HEK293 (cell line): ENCODE measurements around the gene TRABD2A.

Experiments used
- CTCF ChIA-PET: fragments of 350-600 bp; formaldehyde crosslinking; extraction: SDS; loops from one replicate; lab custom pipeline; 2021; ENCODE audit warnings: antibody characterized with exemption; lab: Yijun Ruan, JAX
- POLR2A ChIA-PET: fragments of 300-600 bp; formaldehyde crosslinking; extraction: SDS; loops from one replicate; lab custom pipeline; 2020; ENCODE audit warnings: antibody characterized with exemption, inconsistent platforms; lab: Yijun Ruan, JAX
- H3K27ac ChIP-seq: fragments of 200-500 bp; sonication (Bioruptor generic); 2 replicates; pipeline ENCODE4 v1.5.1; 2014; ENCODE audit warnings: low read depth, low read length, control low read depth, inconsistent platforms; ENCODE audit errors: extremely low read depth
- H3K36me3 ChIP-seq, 2 experiments: fragments of 200-500 bp in 1 of 2; sonication (Bioruptor generic) in 1 of 2; 1 replicate in 1 of 2; 2 replicates in 1 of 2; pipeline ENCODE4 v1.5.1; 2014 to 2017; ENCODE audit warnings: inconsistent platforms in 2 of 2, low read length in 2 of 2; ENCODE audit not compliant: control insufficient read depth in 2 of 2, insufficient read depth in 1 of 2
- H3K4me1 ChIP-seq: fragments of 200-500 bp; sonication (Bioruptor generic); 2 replicates; pipeline ENCODE4 v1.5.1; 2014; ENCODE audit warnings: mild to moderate bottlenecking, low read length, inconsistent platforms; ENCODE audit not compliant: control insufficient read depth, insufficient read depth
- H3K4me3 ChIP-seq: 2 replicates; pipeline ENCODE4 v1.5.1; 2011; ENCODE audit warnings: low read depth, mild to moderate bottlenecking, control low read depth, low read length, moderate library complexity
- H3K9me3 ChIP-seq: fragments of 200-500 bp; sonication (Bioruptor generic); 2 replicates; pipeline ENCODE4 v1.5.1; 2014; ENCODE audit warnings: low read depth, low read length, inconsistent platforms; ENCODE audit not compliant: control insufficient read depth, insufficient read depth
- GLIS2 ChIP-seq: fragments of 450-650 bp; formaldehyde crosslinking; IDR thresholded peaks from 2 replicates; pipeline ENCODE4 v1.5.1; 2016; ENCODE audit warnings: missing biosample characterization, missing genetic modification characterization
- HIC1 ChIP-seq: fragments of 450-650 bp; formaldehyde crosslinking; IDR thresholded peaks from 2 replicates; pipeline ENCODE4 v1.5.1; 2016; ENCODE audit warnings: missing biosample characterization, missing genetic modification characterization
- HOXA7 ChIP-seq: sonication (generic); formaldehyde crosslinking; IDR thresholded peaks from 2 replicates; pipeline ENCODE4 v1.8.1; 2022; ENCODE audit warnings: missing genetic modification reagents, borderline replicate concordance
- KLF10 ChIP-seq: fragments of 450-650 bp; IDR thresholded peaks from 2 replicates; pipeline ENCODE4 v1.5.1; 2018; ENCODE audit warnings: missing biosample characterization, mild to moderate bottlenecking, missing genetic modification characterization
- PRDM6 ChIP-seq: fragments of 450-650 bp; formaldehyde crosslinking; IDR thresholded peaks from 2 replicates; pipeline ENCODE4 v1.5.1; 2017; ENCODE audit warnings: missing biosample characterization, missing genetic modification characterization
- ZEB2 ChIP-seq: fragments of 450-650 bp; formaldehyde crosslinking; IDR thresholded peaks from 2 replicates; pipeline ENCODE4 v1.5.1; 2016; ENCODE audit warnings: missing biosample characterization, missing genetic modification characterization
- ZNF169 ChIP-seq: fragments of 450-650 bp; formaldehyde crosslinking; IDR thresholded peaks from 2 replicates; pipeline ENCODE4 v1.5.1; 2016; ENCODE audit warnings: missing biosample characterization, missing genetic modification characterization
- ZNF19 ChIP-seq: fragments of 450-650 bp; formaldehyde crosslinking; IDR thresholded peaks from 2 replicates; pipeline ENCODE4; 2016; ENCODE audit warnings: missing biosample characterization, missing genetic modification characterization, low read depth
- ZNF302 ChIP-seq: fragments of 450-650 bp; formaldehyde crosslinking; IDR thresholded peaks from 2 replicates; pipeline ENCODE4 v1.5.1; 2016; ENCODE audit warnings: missing biosample characterization, missing genetic modification characterization, low read depth
- ZNF366 ChIP-seq: fragments of 450-650 bp; formaldehyde crosslinking; conservative IDR thresholded peaks from 2 replicates; pipeline ENCODE4 v1.5.1; 2016; ENCODE audit warnings: missing biosample characterization, missing genetic modification characterization
- ZNF501 ChIP-seq: fragments of 450-650 bp; formaldehyde crosslinking; IDR thresholded peaks from 2 replicates; pipeline ENCODE4 v1.5.1; 2016; ENCODE audit warnings: missing biosample characterization, missing genetic modification characterization
- ZNF571 ChIP-seq: fragments of 450-650 bp; formaldehyde crosslinking; IDR thresholded peaks from 2 replicates; pipeline ENCODE4 v1.5.0; 2017; ENCODE audit warnings: missing biosample characterization, missing genetic modification characterization
- ZNF621 ChIP-seq: fragments of 450-650 bp; formaldehyde crosslinking; IDR thresholded peaks from 2 replicates; pipeline ENCODE4 v1.5.1; 2017; ENCODE audit warnings: missing biosample characterization, missing genetic modification characterization
- ZNF670 ChIP-seq: fragments of 450-650 bp; formaldehyde crosslinking; IDR thresholded peaks from 2 replicates; pipeline ENCODE4 v1.5.1; 2016; ENCODE audit warnings: missing biosample characterization, missing genetic modification characterization, low read depth
- ZNF677 ChIP-seq: fragments of 450-650 bp; IDR thresholded peaks from 2 replicates; pipeline ENCODE4 v1.5.0; 2018; ENCODE audit warnings: missing biosample characterization, mild to moderate bottlenecking, missing genetic modification characterization, moderate library complexity
- ZNF701 ChIP-seq: fragments of 450-650 bp; formaldehyde crosslinking; IDR thresholded peaks from 2 replicates; pipeline ENCODE4 v1.5.1; 2016; ENCODE audit warnings: missing biosample characterization, missing genetic modification characterization
- ZNF776 ChIP-seq: fragments of 450-650 bp; formaldehyde crosslinking; IDR thresholded peaks from 2 replicates; pipeline ENCODE4 v1.5.0; 2017; ENCODE audit warnings: missing biosample characterization, missing genetic modification characterization, borderline replicate concordance
- ZSCAN23 ChIP-seq: fragments of 450-650 bp; formaldehyde crosslinking; IDR thresholded peaks from 2 replicates; pipeline ENCODE4 v1.5.1; 2016; ENCODE audit warnings: missing biosample characterization, missing genetic modification characterization
- ZSCAN30 ChIP-seq: fragments of 450-650 bp; IDR thresholded peaks from 2 replicates; pipeline ENCODE4 v1.5.1; 2018; ENCODE audit warnings: missing biosample characterization, mild to moderate bottlenecking, missing genetic modification characterization, moderate library complexity
- TF ChIP-seq, protein P1 (sequence below): fragments of 450-650 bp; formaldehyde crosslinking; conservative IDR thresholded peaks from 2 replicates; pipeline ENCODE4 v1.5.1; 2016; ENCODE audit warnings: low read depth, missing biosample characterization, missing genetic modification characterization
- TF ChIP-seq, protein P2 (sequence below): fragments of 450-650 bp; formaldehyde crosslinking; IDR thresholded peaks from 2 replicates; pipeline ENCODE4 v1.5.1; 2016; ENCODE audit warnings: missing biosample characterization, missing genetic modification characterization

Gene TRABD2A

DNA sequence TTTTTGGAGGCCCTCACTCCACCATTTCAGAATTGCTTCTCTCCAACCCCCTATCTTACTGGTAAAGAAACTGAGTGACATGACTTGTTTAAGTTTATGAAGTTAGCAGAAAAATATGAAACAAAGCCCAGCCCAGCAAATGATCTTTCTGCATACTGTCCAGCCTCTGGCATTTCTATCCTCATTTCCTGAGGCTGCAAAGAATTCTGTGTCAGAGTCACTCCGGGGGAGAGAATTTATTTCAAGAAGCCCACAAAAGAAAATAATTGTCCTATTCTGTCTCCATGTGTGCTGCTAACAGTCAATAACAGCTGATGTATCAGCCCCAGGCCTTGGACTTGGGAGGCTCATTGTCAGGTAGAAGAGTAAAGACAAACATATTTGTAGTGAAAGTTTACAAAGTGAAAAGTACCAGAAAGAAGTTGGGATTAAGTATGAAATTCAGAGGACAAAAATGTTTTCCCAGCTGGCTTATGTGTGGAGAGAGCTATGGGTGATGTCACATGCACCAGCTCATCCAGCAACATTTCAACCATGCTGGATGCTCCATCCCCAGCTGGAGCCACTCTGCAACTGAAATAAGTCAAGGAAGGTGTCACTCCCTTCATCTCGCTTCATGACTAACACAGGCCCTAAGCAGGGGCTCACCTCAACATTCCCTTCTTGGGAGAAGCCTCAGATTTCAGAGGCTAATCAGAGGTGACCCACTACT, 42.3 kb downstream of the TRABD2A start:
- Histone ChIP-seq H3K36me3 (no peaks in the 10 kb centered on the region), H3K4me3 (no peak overlapping the region), H3K9me3 (no peaks in the 10 kb centered on the region), H3K27ac (no peak overlapping the region), H3K4me1 (no peaks in the 10 kb centered on the region)
- no peak for TF ChIP-seq ZNF169 (tag by site-specific recombination)
- no peak for TF ChIP-seq HIC1 (tag by site-specific recombination)
- no peak for TF ChIP-seq ZNF366 (tag by site-specific recombination)
- TF ChIP-seq ZNF677 (tag by site-specific recombination) = no peak
- no peak for TF ChIP-seq ZNF776
- ChIA-PET CTCF (interaction anchor here (1.3 kb wide), 1 partner anchor 87 kb away, joined by 4 read pairs; no protein-coding TSS in a partner anchor), POLR2A (no interaction called here)

- no peaks in the 10 kb centered on the region for H3K36me3 ChIP-seq
- H3K9me3 ChIP-seq = no peaks in the 10 kb centered on the region
- CTCF ChIA-PET = no interaction called here
- no peak overlapping the region for H3K27ac ChIP-seq
- POLR2A ChIA-PET = no interaction called here
- no peak for TF ChIP-seq ZNF621
- TF ChIP-seq, protein P1, sequence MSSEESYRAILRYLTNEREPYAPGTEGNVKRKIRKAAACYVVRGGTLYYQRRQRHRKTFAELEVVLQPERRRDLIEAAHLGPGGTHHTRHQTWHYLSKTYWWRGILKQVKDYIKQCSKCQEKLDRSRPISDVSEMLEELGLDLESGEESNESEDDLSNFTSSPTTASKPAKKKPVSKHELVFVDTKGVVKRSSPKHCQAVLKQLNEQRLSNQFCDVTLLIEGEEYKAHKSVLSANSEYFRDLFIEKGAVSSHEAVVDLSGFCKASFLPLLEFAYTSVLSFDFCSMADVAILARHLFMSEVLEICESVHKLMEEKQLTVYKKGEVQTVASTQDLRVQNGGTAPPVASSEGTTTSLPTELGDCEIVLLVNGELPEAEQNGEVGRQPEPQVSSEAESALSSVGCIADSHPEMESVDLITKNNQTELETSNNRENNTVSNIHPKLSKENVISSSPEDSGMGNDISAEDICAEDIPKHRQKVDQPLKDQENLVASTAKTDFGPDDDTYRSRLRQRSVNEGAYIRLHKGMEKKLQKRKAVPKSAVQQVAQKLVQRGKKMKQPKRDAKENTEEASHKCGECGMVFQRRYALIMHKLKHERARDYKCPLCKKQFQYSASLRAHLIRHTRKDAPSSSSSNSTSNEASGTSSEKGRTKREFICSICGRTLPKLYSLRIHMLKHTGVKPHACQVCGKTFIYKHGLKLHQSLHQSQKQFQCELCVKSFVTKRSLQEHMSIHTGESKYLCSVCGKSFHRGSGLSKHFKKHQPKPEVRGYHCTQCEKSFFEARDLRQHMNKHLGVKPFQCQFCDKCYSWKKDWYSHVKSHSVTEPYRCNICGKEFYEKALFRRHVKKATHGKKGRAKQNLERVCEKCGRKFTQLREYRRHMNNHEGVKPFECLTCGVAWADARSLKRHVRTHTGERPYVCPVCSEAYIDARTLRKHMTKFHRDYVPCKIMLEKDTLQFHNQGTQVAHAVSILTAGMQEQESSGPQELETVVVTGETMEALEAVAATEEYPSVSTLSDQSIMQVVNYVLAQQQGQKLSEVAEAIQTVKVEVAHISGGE = no peak
- TF ChIP-seq ZNF19 (tag by site-specific recombination) = no peak
- TF ChIP-seq HOXA7 (CRISPR knock-in tag) = no peak
- no peak for TF ChIP-seq ZNF701
- no peak for TF ChIP-seq ZNF670 (tag by site-specific recombination)
- TF ChIP-seq ZNF571 (tag by site-specific recombination) = no peak
- no peak for TF ChIP-seq ZSCAN23 (tag by site-specific recombination)
- TF ChIP-seq KLF10 (tag by site-specific recombination) = no peak
- TF ChIP-seq ZNF302 = no peak
- TF ChIP-seq PRDM6 (tag by site-specific recombination) = no peak
- TF ChIP-seq ZSCAN30 (tag by site-specific recombination) = no peak
- TF ChIP-seq ZEB2 = no peak
- no peak for TF ChIP-seq ZNF501 (tag by site-specific recombination)
- no peak for TF ChIP-seq GLIS2
- TF ChIP-seq, protein P2, sequence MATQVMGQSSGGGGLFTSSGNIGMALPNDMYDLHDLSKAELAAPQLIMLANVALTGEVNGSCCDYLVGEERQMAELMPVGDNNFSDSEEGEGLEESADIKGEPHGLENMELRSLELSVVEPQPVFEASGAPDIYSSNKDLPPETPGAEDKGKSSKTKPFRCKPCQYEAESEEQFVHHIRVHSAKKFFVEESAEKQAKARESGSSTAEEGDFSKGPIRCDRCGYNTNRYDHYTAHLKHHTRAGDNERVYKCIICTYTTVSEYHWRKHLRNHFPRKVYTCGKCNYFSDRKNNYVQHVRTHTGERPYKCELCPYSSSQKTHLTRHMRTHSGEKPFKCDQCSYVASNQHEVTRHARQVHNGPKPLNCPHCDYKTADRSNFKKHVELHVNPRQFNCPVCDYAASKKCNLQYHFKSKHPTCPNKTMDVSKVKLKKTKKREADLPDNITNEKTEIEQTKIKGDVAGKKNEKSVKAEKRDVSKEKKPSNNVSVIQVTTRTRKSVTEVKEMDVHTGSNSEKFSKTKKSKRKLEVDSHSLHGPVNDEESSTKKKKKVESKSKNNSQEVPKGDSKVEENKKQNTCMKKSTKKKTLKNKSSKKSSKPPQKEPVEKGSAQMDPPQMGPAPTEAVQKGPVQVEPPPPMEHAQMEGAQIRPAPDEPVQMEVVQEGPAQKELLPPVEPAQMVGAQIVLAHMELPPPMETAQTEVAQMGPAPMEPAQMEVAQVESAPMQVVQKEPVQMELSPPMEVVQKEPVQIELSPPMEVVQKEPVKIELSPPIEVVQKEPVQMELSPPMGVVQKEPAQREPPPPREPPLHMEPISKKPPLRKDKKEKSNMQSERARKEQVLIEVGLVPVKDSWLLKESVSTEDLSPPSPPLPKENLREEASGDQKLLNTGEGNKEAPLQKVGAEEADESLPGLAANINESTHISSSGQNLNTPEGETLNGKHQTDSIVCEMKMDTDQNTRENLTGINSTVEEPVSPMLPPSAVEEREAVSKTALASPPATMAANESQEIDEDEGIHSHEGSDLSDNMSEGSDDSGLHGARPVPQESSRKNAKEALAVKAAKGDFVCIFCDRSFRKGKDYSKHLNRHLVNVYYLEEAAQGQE (tag by site-specific recombination) = no peak
- H3K4me3 ChIP-seq = no peak overlapping the region
- H3K4me1 ChIP-seq = no peaks in the 10 kb centered on the region
These were observed 44.7 kb downstream of the TRABD2A start for GRCh38 chr2:84836215-84836614.
